Endodermal cell (in vitro differentiated cells): Measurements from ENCODE around the gene CFHR4. TPM values are rescaled to one million over a fixed set of nuclear protein-coding genes. Genes with fewer than 3 reads are reported as not detected.
"Not testable (repeated sequence)": the region's sequence is repeated elsewhere in the genome, so short reads cannot be mapped to it uniquely, and the experiment has no call there.

Experiments used
- DNase-seq: peaks from one replicate; pipeline ENCODE4 v3.0.0-alpha.2; 2017
- H3K27ac ChIP-seq: 2 replicates; pipeline ENCODE4 v1.5.1; 2013; ENCODE audit warnings: mild to moderate bottlenecking, low read depth, low read length, moderate library complexity
- H3K27me3 ChIP-seq: 2 replicates; pipeline ENCODE4 v1.6.1; 2013; ENCODE audit warnings: mild to moderate bottlenecking, low read length, moderate library complexity; ENCODE audit not compliant: insufficient read depth, control insufficient read depth, poor library complexity, severe bottlenecking
- H3K36me3 ChIP-seq: 2 replicates; pipeline ENCODE4 v1.7.0; 2013; ENCODE audit warnings: mild to moderate bottlenecking, low read length, moderate library complexity; ENCODE audit not compliant: control insufficient read depth, insufficient read depth
- H3K4me1 ChIP-seq: one replicate; pipeline ENCODE4 v1.7.0; 2013; ENCODE audit warnings: low read length; ENCODE audit not compliant: control insufficient read depth, insufficient read depth
- H3K4me3 ChIP-seq: 2 replicates; pipeline ENCODE4 v1.5.1; 2013; ENCODE audit warnings: mild to moderate bottlenecking, low read length, moderate library complexity
- H3K9ac ChIP-seq: 2 replicates; pipeline ENCODE4 v1.6.1; 2013; ENCODE audit warnings: mild to moderate bottlenecking, low read length, moderate library complexity; ENCODE audit not compliant: poor library complexity, severe bottlenecking; ENCODE audit errors: extremely low read depth
- H3K9me3 ChIP-seq: 2 replicates; pipeline ENCODE4 v1.6.1; 2013; ENCODE audit warnings: mild to moderate bottlenecking, low read length, moderate library complexity; ENCODE audit not compliant: control insufficient read depth
- H3K27ac Mint-ChIP-seq: 2 replicates; pipeline ENCODE4 v1.8.0; 2020; ENCODE audit warnings: mixed read lengths
- H3K27me3 Mint-ChIP-seq: 2 replicates; pipeline ENCODE4 v1.8.0; 2021; ENCODE audit warnings: mild to moderate bottlenecking, mixed read lengths; ENCODE audit not compliant: insufficient read depth
- H3K36me3 Mint-ChIP-seq: 2 replicates; pipeline ENCODE4 v1.8.0; 2020; ENCODE audit warnings: low read depth, mixed read lengths
- H3K4me1 Mint-ChIP-seq: 2 replicates; pipeline ENCODE4 v1.8.0; 2020; ENCODE audit warnings: mixed read lengths
- H3K4me3 Mint-ChIP-seq: 2 replicates; pipeline ENCODE4 v1.8.0; 2020; ENCODE audit warnings: mild to moderate bottlenecking, moderate library complexity, mixed read lengths
- H3K9me3 Mint-ChIP-seq: 2 replicates; pipeline ENCODE4 v1.8.0; 2020; ENCODE audit warnings: mild to moderate bottlenecking, mixed read lengths
- CTCF ChIP-seq: fragments of 200-600 bp; sonication (generic); conservative IDR thresholded peaks from 2 replicates; pipeline ENCODE4 v1.5.0; 2021; ENCODE audit warnings: antibody characterized with exemption, mild to moderate bottlenecking
- WGBS, 2 experiments: methylation state at CpG; one replicate each; pipeline versions ENCODE4 v1.1.5 to v1.1.7; 2013; ENCODE audit warnings: missing lambda C conversion rate in 2 of 2, mixed read lengths in 1 of 2; ENCODE audit not compliant: insufficient coverage in 1 of 2, insufficient read length in 1 of 2; 5-methylcytosine and 5-hydroxymethylcytosine counted together
- total RNA-seq, 2 donors: library from RNA; stranded (reverse); fragmentation: NEBNext Ultra II Directional in 1 of 2; extraction: Animal tissue kit (Norgen Biotek cat#: 25700) in 1 of 2; gene quantifications; 2 replicates in 1 of 2; 3 replicates in 1 of 2; pipeline ENCODE4 v1.2.1, GENCODE V29; 2021

CFHR4 gene
- total RNA-seq, 2 donors from 2014 or later, result not detected

GRCh38 chr1:196902344-196902743 is 14.5 kb downstream of the CFHR4 start:
- no peak overlapping the region for H3K27ac ChIP-seq
- Mint-ChIP-seq H3K27ac (no peak overlapping the region), H3K27me3 (peaks cover 1% of the 10 kb centered on the region), H3K4me1 (peaks cover 4% of the 10 kb centered on the region), H3K4me3 (no peak overlapping the region), H3K9me3 (no peaks in the 10 kb centered on the region), H3K36me3 (no peaks in the 10 kb centered on the region)
- WGBS, 2 experiments, result 98% methylated on average over 2 of the region's 2 CpGs; no CpG with 5 or more reads in 1 of the 2 experiments
- no peaks in the 10 kb centered on the region for H3K9me3 ChIP-seq
- no peak for DNase-seq
- H3K9ac ChIP-seq, result no peak overlapping the region
- peak; percentile 55 for TF ChIP-seq CTCF
- no peaks in the 10 kb centered on the region for H3K4me1 ChIP-seq
- H3K36me3 ChIP-seq, result no peaks in the 10 kb centered on the region
- no peak overlapping the region for H3K4me3 ChIP-seq
- H3K27me3 ChIP-seq, result no peaks in the 10 kb centered on the region

- Histone ChIP-seq H3K4me1 (no peaks in the 10 kb centered on the region), H3K36me3 (no peaks in the 10 kb centered on the region), H3K4me3 (no peak overlapping the region), H3K27me3 (no peaks in the 10 kb centered on the region), H3K9ac (no peak overlapping the region), H3K27ac (no peak overlapping the region), H3K9me3 (no peaks in the 10 kb centered on the region)
- Mint-ChIP-seq H3K9me3 (no peaks in the 10 kb centered on the region), H3K4me1 (no peaks in the 10 kb centered on the region), H3K27ac (no peak overlapping the region), H3K36me3 (no peaks in the 10 kb centered on the region), H3K4me3 (no peak overlapping the region), H3K27me3 (no peaks in the 10 kb centered on the region)
- WGBS, 2 experiments, result 92 to 94% methylated on average over 2 of the region's 2 CpGs
- TF ChIP-seq CTCF, result peak; percentile 56
- DNase-seq, result no peak
These were observed 22.4 kb downstream of the CFHR4 start for GRCh38 chr1:196910215-196910614.

GRCh38 chr1:196912283-196912682 is 24.4 kb downstream of the CFHR4 start:
- not testable (repeated sequence) for H3K27me3 ChIP-seq, H3K4me3 Mint-ChIP-seq, H3K27me3 Mint-ChIP-seq, H3K36me3 ChIP-seq, H3K4me1 ChIP-seq, H3K9me3 ChIP-seq, H3K9me3 Mint-ChIP-seq, H3K27ac Mint-ChIP-seq, H3K4me1 Mint-ChIP-seq, H3K9ac ChIP-seq, H3K4me3 ChIP-seq, DNase-seq, H3K27ac ChIP-seq, H3K36me3 Mint-ChIP-seq
- WGBS, 2 experiments, result 66 to 75% methylated on average over 5 of the region's 5 CpGs

GRCh38 chr1:196926839-196927238 is 39.0 kb downstream of the CFHR4 start:
- H3K4me3 Mint-ChIP-seq, H3K27ac Mint-ChIP-seq, H3K9ac ChIP-seq, H3K4me3 ChIP-seq, H3K27ac ChIP-seq, DNase-seq, H3K36me3 Mint-ChIP-seq, H3K36me3 ChIP-seq, H3K27me3 ChIP-seq, H3K4me1 ChIP-seq, H3K27me3 Mint-ChIP-seq, H3K4me1 Mint-ChIP-seq, H3K9me3 ChIP-seq: not testable (repeated sequence)
- H3K9me3 Mint-ChIP-seq, result peaks cover 14% of the 10 kb centered on the region
- WGBS, 2 experiments, result 95 to 100% methylated on average over 1 of the region's 1 CpG

- not testable (repeated sequence) for H3K9ac ChIP-seq, H3K9me3 Mint-ChIP-seq, H3K27me3 Mint-ChIP-seq, H3K27me3 ChIP-seq, H3K4me1 ChIP-seq, H3K4me3 ChIP-seq, H3K27ac Mint-ChIP-seq, DNase-seq, H3K36me3 ChIP-seq, H3K4me1 Mint-ChIP-seq, H3K27ac ChIP-seq, H3K9me3 ChIP-seq, H3K36me3 Mint-ChIP-seq
- 91% methylated on average over 2 of the region's 2 CpGs; no CpG with 5 or more reads in 1 of the 2 experiments for WGBS, 2 experiments
- peak overlapping the region; percentile 35 for H3K4me3 Mint-ChIP-seq
These were observed 45.0 kb downstream of the CFHR4 start for GRCh38 chr1:196932853-196933252.
